NCI-H2227 treated with DMSO at 0.1 percent for 48 hours (cell line): ENCODE data around the gene FIGN.

Source experiments
- DNase-seq: peaks from one replicate; lab custom pipeline; 2025; lab: John Stamatoyannopoulos, UW

The FIGN gene

GRCh38 chr2:163563336-163563735, 172.5 kb downstream of the FIGN start:
- no peak for DNase-seq

- peak; percentile 75 for DNase-seq
These were observed 177.4 kb downstream of the FIGN start for GRCh38 chr2:163558251-163559021.

- DNase-seq = no peak
These were observed 179.3 kb downstream of the FIGN start for GRCh38 chr2:163556511-163556910.

GRCh38 chr2:163554864-163555263, 180.9 kb downstream of the FIGN start:
- DNase-seq = no peak

GRCh38 chr2:163553601-163554000, 182.2 kb downstream of the FIGN start:
- DNase-seq = no peak

GRCh38 chr2:163552758-163553157, 183.1 kb downstream of the FIGN start:
- no peak for DNase-seq

GRCh38 chr2:163551616-163552373, 184.0 kb downstream of the FIGN start:
- DNase-seq = no peak

GRCh38 chr2:163548970-163549369, 186.8 kb downstream of the FIGN start:
- no peak for DNase-seq
